ENCODE data around the gene MYRF. TPM values are rescaled to one million over a fixed set of nuclear protein-coding genes. Genes with fewer than 3 reads are reported as not detected.

The MYRF gene
- total RNA-seq, 4 donors from 2014 or later: 0.24 to 2.8 (median 0.83) TPM

DNA sequence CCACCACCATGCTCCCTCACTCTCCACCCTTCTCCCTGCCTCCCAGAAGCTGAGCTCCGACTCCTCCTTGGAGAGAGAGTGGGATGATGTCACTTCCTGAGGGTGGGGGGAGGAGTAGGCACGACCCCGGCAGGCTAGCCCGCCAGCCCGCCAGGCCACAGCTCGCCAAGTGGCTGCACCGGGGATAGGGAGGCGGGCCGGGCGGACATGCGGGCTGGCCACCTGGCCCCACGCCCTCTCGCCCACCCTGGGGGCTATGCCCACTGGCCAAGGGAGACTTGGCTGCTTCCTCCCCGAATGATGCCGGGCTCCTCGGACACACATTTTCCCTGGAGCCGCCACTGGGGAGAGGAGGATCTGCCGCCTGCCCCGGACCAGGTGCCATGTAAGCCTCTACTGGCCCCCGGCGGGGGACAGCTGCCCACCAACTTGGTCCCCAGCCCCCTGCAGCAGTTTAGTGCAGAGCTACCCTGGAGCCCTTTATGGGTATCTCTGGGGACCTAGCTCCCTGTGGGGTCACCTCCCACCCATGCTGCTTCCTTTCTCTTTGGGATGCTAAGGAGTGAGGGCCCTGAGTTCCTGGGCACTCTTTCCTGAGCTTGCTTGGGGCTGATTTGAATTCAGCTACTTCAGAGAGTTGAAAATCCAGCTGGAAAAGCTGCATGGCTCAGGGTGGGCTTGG is 33.7 kb upstream of the MYRF start:
- Histone ChIP-seq H3K27me3 (no peaks in the 10 kb centered on the region), H3K4me1 (peaks cover 28% of the 10 kb centered on the region), H3K27ac (no peak overlapping the region), H3K4me3 (peak overlapping the region; percentile 30), H3K36me3 (no peaks in the 10 kb centered on the region), H3K9me3 (no peaks in the 10 kb centered on the region)
- no peak for DNase-seq (ENCODE audit: low spot score in 2 of 2)
- TF ChIP-seq CTCF (IDR thresholded peaks at IDR 0.05) (no peak), EP300 (IDR thresholded peaks at IDR 0.05) (no peak), POLR2AphosphoS5 (IDR thresholded peaks at IDR 0.05) (no peak), POLR2A (IDR thresholded peaks at IDR 0.05) (no peak)
- 40% methylated on average over 7 of the region's 21 CpGs for WGBS

DNA sequence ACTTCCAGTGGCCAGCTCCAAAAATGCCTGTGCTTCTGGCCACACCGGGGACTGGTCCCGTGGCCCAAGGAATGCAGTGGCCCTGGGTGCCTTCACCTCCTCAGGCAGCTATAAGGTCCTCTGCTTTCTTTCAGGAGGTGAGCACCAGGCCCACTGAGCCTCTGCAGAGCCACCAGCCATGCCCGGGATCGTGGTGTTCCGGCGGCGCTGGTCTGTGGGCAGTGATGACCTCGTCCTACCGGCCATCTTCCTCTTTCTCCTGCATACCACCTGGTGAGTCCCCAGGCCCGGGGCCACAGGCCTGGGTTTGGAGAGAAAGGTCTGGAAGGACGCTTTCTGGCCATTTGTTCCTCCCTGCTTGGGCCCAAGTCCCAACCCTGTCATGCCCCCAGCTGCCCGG is 32.5 kb upstream of the MYRF start:
- H3K36me3 ChIP-seq: no peaks in the 10 kb centered on the region
- no peak overlapping the region for H3K4me3 ChIP-seq
- no peaks in the 10 kb centered on the region for H3K27me3 ChIP-seq
- H3K27ac ChIP-seq: no peak overlapping the region
- DNase-seq (ENCODE audit: low spot score in 2 of 2): no peak
- no peaks in the 10 kb centered on the region for H3K9me3 ChIP-seq
- 88% methylated on average over 11 of the region's 12 CpGs for WGBS
- no peak for TF ChIP-seq CTCF (IDR thresholded peaks at IDR 0.05)
- TF ChIP-seq POLR2AphosphoS5 (IDR thresholded peaks at IDR 0.05): no peak
- H3K4me1 ChIP-seq: peaks cover 28% of the 10 kb centered on the region

GRCh38 chr11:61720597-61720996 is 31.8 kb upstream of the MYRF start:
- Histone ChIP-seq H3K4me3 (no peak overlapping the region), H3K4me1 (peaks cover 27% of the 10 kb centered on the region), H3K27ac (no peak overlapping the region), H3K36me3 (no peaks in the 10 kb centered on the region), H3K9me3 (no peaks in the 10 kb centered on the region), H3K27me3 (no peaks in the 10 kb centered on the region)
- WGBS: 100% methylated on average over 3 of the region's 20 CpGs
- DNase-seq (ENCODE audit: low spot score in 2 of 2): no peak
- TF ChIP-seq POLR2A (IDR thresholded peaks at IDR 0.05): no peak
- TF ChIP-seq CTCF (IDR thresholded peaks at IDR 0.05): no peak
- no peak for TF ChIP-seq POLR2AphosphoS5 (IDR thresholded peaks at IDR 0.05)
- no peak for TF ChIP-seq EP300 (IDR thresholded peaks at IDR 0.05)

DNA sequence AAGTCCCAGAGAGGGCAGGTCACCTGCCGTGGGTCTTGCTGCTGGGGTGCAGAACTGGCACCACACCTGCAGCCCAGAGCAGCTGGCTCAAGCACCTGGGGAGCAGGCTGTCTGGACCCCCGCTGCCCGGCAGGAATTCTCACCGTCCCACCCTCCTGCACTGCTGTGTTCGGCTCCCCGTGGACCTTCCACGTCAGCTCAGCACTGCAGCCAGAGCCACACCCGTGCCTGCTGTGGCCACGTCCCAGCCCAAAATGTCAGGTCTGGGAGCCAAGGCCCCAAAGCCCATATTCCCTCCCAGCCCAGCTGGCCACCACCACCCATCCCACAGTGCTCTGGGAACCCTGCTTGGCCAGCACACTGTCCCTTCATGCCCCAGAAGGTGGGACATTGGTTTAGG is 28.0 kb upstream of the MYRF start:
- 20% methylated on average over 2 of the region's 9 CpGs for WGBS
- DNase-seq (ENCODE audit: low spot score in 2 of 2): no peak
- Histone ChIP-seq H3K4me3 (no peak overlapping the region), H3K9me3 (no peaks in the 10 kb centered on the region), H3K27ac (no peak overlapping the region), H3K27me3 (peaks cover 6% of the 10 kb centered on the region), H3K36me3 (peaks cover 13% of the 10 kb centered on the region), H3K4me1 (no peaks in the 10 kb centered on the region)
- no peak for TF ChIP-seq POLR2AphosphoS5 (IDR thresholded peaks at IDR 0.05)
- TF ChIP-seq CTCF (IDR thresholded peaks at IDR 0.05): no peak
- TF ChIP-seq EP300 (IDR thresholded peaks at IDR 0.05): no peak

GRCh38 chr11:61725781-61726231 is 26.6 kb upstream of the MYRF start:
- no peak overlapping the region for H3K4me3 ChIP-seq
- DNase-seq (ENCODE audit: low spot score in 2 of 2): no peak
- TF ChIP-seq POLR2AphosphoS5 (IDR thresholded peaks at IDR 0.05): no peak
- no peak for TF ChIP-seq POLR2A (IDR thresholded peaks at IDR 0.05)
- TF ChIP-seq CTCF (IDR thresholded peaks at IDR 0.05): no peak
- TF ChIP-seq EP300 (IDR thresholded peaks at IDR 0.05): no peak
- peaks cover 4% of the 10 kb centered on the region for H3K4me1 ChIP-seq
- WGBS: 91% methylated on average over 4 of the region's 12 CpGs
- peaks cover 6% of the 10 kb centered on the region for H3K27me3 ChIP-seq
- no peaks in the 10 kb centered on the region for H3K9me3 ChIP-seq
- H3K36me3 ChIP-seq: peaks cover 13% of the 10 kb centered on the region
- no peak overlapping the region for H3K27ac ChIP-seq
